ENCODE data around the gene GPC3.

DNA sequence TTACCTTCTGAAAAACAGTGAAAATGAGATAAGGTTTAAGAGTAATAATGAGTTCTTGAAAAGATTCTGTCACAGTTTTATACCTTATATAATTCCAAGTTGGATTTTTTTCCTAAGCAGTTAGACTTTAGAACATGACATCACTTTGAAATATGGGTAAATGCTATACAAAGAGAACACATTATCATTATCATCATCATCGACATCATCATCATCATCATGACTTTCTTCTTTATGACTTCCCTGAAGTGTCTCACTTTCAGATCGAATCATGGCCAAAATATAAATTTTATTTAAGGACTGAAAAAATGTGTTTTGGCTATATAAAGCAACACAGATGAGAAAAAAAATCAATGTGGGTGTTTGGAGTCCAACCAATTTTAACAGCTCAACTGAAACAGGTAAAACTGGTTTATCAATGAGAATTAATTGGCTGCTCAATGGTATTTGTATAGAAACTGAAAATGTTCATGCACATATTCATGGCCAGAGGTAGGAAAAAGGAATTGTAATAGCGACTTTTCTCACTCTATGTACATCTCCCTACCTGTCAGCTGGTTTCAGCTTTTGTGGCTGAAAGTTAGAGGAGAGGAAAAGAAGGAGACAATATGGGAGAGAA, 327.0 kb downstream of the GPC3 start:
- no peak for TF ChIP-seq CTCF (conservative IDR thresholded peaks at IDR 0.05)
- TF ChIP-seq ZFX (IDR thresholded peaks at IDR 0.05): no peak

Measured in C4-2B (cell line).